Stomach (tissue), 4 donors: Measurements from ENCODE around the gene PUS1.

ENCODE experiments used
- EP300 ChIP-seq: sonication (generic); formaldehyde crosslinking; IDR thresholded peaks from one replicate; pipeline ENCODE4 v1.6.1; 2017; ENCODE audit warnings: antibody characterized with exemption
- TF ChIP-seq, protein P1 (sequence below), 7 experiments: fragments of 450-650 bp in 4 of 7; fragments of 200-600 bp in 3 of 7; sonication (generic) in 3 of 7; IDR thresholded peaks; one replicate each; pipeline ENCODE4 v1.5.1; 2016 to 2019; ENCODE audit warnings: antibody characterized with exemption in 7 of 7, control low read depth in 2 of 7, mild to moderate bottlenecking in 1 of 7

DNA sequence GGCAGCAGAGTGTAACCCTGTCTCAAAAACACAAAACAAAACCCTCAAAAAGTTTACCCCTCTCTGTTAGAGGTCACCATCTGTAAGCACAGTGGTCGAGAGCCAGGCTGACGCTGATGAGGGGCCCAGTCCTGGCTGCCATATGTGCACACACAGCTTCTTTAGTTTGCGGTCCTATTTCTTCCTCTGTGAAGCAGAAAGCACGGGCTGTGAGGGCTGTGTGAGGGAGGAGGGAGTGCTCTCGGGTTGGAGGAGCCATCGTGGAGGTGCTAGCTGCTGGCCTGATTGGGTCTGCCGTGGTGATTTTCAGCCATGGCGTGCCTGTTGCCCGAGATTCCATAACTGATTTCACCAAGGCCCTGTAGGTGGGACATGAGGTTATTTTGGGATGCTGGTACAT, 31.2 kb upstream of the PUS1 start:
- TF ChIP-seq, protein P1, sequence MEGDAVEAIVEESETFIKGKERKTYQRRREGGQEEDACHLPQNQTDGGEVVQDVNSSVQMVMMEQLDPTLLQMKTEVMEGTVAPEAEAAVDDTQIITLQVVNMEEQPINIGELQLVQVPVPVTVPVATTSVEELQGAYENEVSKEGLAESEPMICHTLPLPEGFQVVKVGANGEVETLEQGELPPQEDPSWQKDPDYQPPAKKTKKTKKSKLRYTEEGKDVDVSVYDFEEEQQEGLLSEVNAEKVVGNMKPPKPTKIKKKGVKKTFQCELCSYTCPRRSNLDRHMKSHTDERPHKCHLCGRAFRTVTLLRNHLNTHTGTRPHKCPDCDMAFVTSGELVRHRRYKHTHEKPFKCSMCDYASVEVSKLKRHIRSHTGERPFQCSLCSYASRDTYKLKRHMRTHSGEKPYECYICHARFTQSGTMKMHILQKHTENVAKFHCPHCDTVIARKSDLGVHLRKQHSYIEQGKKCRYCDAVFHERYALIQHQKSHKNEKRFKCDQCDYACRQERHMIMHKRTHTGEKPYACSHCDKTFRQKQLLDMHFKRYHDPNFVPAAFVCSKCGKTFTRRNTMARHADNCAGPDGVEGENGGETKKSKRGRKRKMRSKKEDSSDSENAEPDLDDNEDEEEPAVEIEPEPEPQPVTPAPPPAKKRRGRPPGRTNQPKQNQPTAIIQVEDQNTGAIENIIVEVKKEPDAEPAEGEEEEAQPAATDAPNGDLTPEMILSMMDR (IDR thresholded peaks at IDR 0.05), result no peak
- TF ChIP-seq EP300, result no peak
